Stimulated activated naive CD8-positive, alpha-beta T cell treated with anti-CD3 and anti-CD28 coated beads, Interleukin-15, amount 100 ng/mL, for 72 hours (primary cell): ENCODE results near the gene AKTIP.

Source experiments
- ATAC-seq: fragments of 150-1000 bp; cut with Tn5 transposase; 2 replicates; pipeline ENCODE4 v1.10.0; 2021; ENCODE audit warnings: mild to moderate bottlenecking, moderate library complexity
- DNase-seq, 2 donors: peaks; one replicate each; pipeline ENCODE4 v3.0.0; 2021 to 2022
- H3K27ac Mint-ChIP-seq, 2 donors: one replicate each; pipeline ENCODE4 v1.8.0; 2022; ENCODE audit warnings: mild to moderate bottlenecking in 2 of 2, mixed read lengths in 2 of 2, moderate library complexity in 2 of 2
- H3K27me3 Mint-ChIP-seq: one replicate; pipeline ENCODE4 v1.8.0; 2022; ENCODE audit warnings: mixed read lengths
- H3K4me1 Mint-ChIP-seq: one replicate; pipeline ENCODE4 v1.8.0; 2022; ENCODE audit warnings: mild to moderate bottlenecking, mixed read lengths
- H3K4me3 Mint-ChIP-seq, 2 donors: one replicate each; pipeline ENCODE4 v1.8.0; 2022; ENCODE audit warnings: mild to moderate bottlenecking in 2 of 2, mixed read lengths in 2 of 2, moderate library complexity in 1 of 2
- H3K9me3 Mint-ChIP-seq, 2 donors: one replicate each; pipeline ENCODE4 v1.8.0; 2022; ENCODE audit warnings: mixed read lengths in 2 of 2

AKTIP gene

DNA sequence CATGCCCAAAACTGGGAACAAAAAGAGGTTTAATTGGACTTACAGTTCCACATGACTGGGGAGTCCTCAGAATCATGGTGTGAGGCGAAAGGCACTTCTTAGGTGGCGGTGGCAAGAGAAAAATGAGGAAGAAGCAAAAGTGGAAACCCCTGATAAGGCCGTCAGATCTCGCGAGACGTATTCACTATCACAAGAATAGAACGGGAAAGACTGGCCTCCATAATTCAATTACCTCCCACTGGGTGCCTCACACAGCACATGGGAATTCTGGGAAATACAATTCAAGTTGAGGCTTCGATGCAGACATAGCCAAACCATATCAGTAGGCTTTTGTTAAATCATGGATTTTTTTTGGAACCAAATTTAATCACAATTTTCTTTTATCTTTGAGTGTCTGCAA is 44.4 kb downstream of the AKTIP start:
- DNase-seq: no peak
- no peaks in the 10 kb centered on the region for H3K9me3 Mint-ChIP-seq
- ATAC-seq: no peak
- peak overlapping the region; percentile 37 to 38 for H3K4me3 Mint-ChIP-seq
- no peaks in the 10 kb centered on the region for H3K27me3 Mint-ChIP-seq
- peaks cover 88% of the 10 kb centered on the region for H3K4me1 Mint-ChIP-seq
- peak overlapping the region; percentile 14 to 59 for H3K27ac Mint-ChIP-seq

GRCh38 chr16:53457670-53458069 is 45.3 kb downstream of the AKTIP start:
- H3K4me1 Mint-ChIP-seq: peaks cover 88% of the 10 kb centered on the region
- no peaks in the 10 kb centered on the region for H3K9me3 Mint-ChIP-seq
- DNase-seq (peak; percentile 67 to 77), ATAC-seq (peak; percentile 95)
- peak overlapping the region in 1 of 2 donors; percentile 87 for H3K27ac Mint-ChIP-seq
- peak overlapping the region; percentile 78 to 83 for H3K4me3 Mint-ChIP-seq
- H3K27me3 Mint-ChIP-seq: no peaks in the 10 kb centered on the region

GRCh38 chr16:53456625-53457024 is 46.4 kb downstream of the AKTIP start:
- ATAC-seq (peak; percentile 85), DNase-seq (peak; percentile 32 to 47)
- H3K4me1 Mint-ChIP-seq: peaks cover 83% of the 10 kb centered on the region
- H3K27ac Mint-ChIP-seq: peak overlapping the region; percentile 82 to 88
- no peaks in the 10 kb centered on the region for H3K27me3 Mint-ChIP-seq
- no peaks in the 10 kb centered on the region for H3K9me3 Mint-ChIP-seq
- H3K4me3 Mint-ChIP-seq: peak overlapping the region; percentile 78 to 83

- no peak for ATAC-seq
- no peak for DNase-seq
- H3K9me3 Mint-ChIP-seq: no peaks in the 10 kb centered on the region
- H3K27ac Mint-ChIP-seq: no peak overlapping the region
- peaks cover 77% of the 10 kb centered on the region for H3K4me1 Mint-ChIP-seq
- H3K27me3 Mint-ChIP-seq: no peaks in the 10 kb centered on the region
- H3K4me3 Mint-ChIP-seq: peak overlapping the region; percentile 6 to 59
Observed at GRCh38 chr16:53453928-53454327, 49.1 kb downstream of the AKTIP start.

- Mint-ChIP-seq H3K27me3 (no peaks in the 10 kb centered on the region), H3K9me3 (no peaks in the 10 kb centered on the region), H3K27ac (no peak overlapping the region), H3K4me3 (peak overlapping the region; percentile 58 to 62), H3K4me1 (peaks cover 53% of the 10 kb centered on the region)
- DNase-seq (no peak), ATAC-seq (peak; percentile 57)
Observed at GRCh38 chr16:53449816-53450517, 53.0 kb downstream of the AKTIP start.

- DNase-seq (no peak), ATAC-seq (peak; percentile 60)
- Mint-ChIP-seq H3K4me3 (no peak overlapping the region), H3K27ac (no peak overlapping the region), H3K4me1 (peaks cover 33% of the 10 kb centered on the region), H3K9me3 (no peaks in the 10 kb centered on the region), H3K27me3 (no peaks in the 10 kb centered on the region)
Observed at GRCh38 chr16:53446090-53446489, 56.9 kb downstream of the AKTIP start.

GRCh38 chr16:53445534-53445933 is 57.5 kb downstream of the AKTIP start:
- Mint-ChIP-seq H3K4me1 (peaks cover 37% of the 10 kb centered on the region), H3K4me3 (no peak overlapping the region), H3K9me3 (no peaks in the 10 kb centered on the region)

More at GRCh38 chr16:53445534-53445933, 57.5 kb downstream of the AKTIP start:
- Mint-ChIP-seq H3K27me3 (no peaks in the 10 kb centered on the region), H3K27ac (no peak overlapping the region)
- ATAC-seq (peak; percentile 48), DNase-seq (no peak)
